H1 (cell line): ENCODE results near the gene GALNT9. TPM values are rescaled to one million over a fixed set of nuclear protein-coding genes. Genes with fewer than 3 reads are reported as not detected.
A peak's percentile ranks its signal among the peaks of the same experiment; 100 is the strongest.

Experiments used
- CTCF ChIA-PET: fragments of 300-600 bp; sonication (Branson Sonifier 250); formaldehyde crosslinking; loops from one replicate; lab custom pipeline; 2021; ENCODE audit not compliant: partially characterized antibody; lab: Charles Lee
- POLR2A ChIA-PET: fragments of 300-600 bp; sonication (Branson Sonifier 250); formaldehyde crosslinking; loops from one replicate; lab custom pipeline; 2021; ENCODE audit warnings: inconsistent platforms; ENCODE audit not compliant: partially characterized antibody; lab: Charles Lee
- DNase-seq, 2 experiments: peaks; one replicate each; pipeline versions ENCODE4 v3.0.0 to v3.0.0-alpha.2; 2010 to 2022; ENCODE audit warnings: low spot score in 2 of 2, low read depth in 1 of 2, mixed read lengths in 1 of 2
- FAIRE-seq: peaks from 2 replicates; lab custom pipeline; 2011; peaks lifted over from hg19 to GRCh38; lab: Jason Lieb, UNC
- H2AFZ ChIP-seq: 2 replicates; pipeline ENCODE4 v1.8.1; 2012; ENCODE audit warnings: low read length, inconsistent platforms
- H2AK5ac ChIP-seq: 2 replicates; pipeline ENCODE4 v1.6.1; 2013; ENCODE audit warnings: low read depth, low read length
- H2BK120ac ChIP-seq: replicated peaks from 2 replicates; pipeline ENCODE3; 2013; ENCODE audit warnings: low read depth, low read length, inconsistent platforms
- H2BK12ac ChIP-seq: 2 replicates; pipeline ENCODE4 v1.6.1; 2013; ENCODE audit warnings: low read depth, low read length
- H2BK15ac ChIP-seq: 2 replicates; pipeline ENCODE4 v1.6.1; 2013; ENCODE audit warnings: low read length
- H2BK20ac ChIP-seq: 2 replicates; pipeline ENCODE4 v1.6.1; 2013; ENCODE audit warnings: low read length
- H2BK5ac ChIP-seq: 2 replicates; pipeline ENCODE4 v1.6.1; 2013; ENCODE audit warnings: low read depth, low read length
- H3K14ac ChIP-seq: 2 replicates; pipeline ENCODE4 v1.6.1; 2013; ENCODE audit warnings: inconsistent platforms; ENCODE audit not compliant: insufficient read length
- H3K18ac ChIP-seq: 2 replicates; pipeline ENCODE4 v1.6.1; 2013; ENCODE audit warnings: low read length; ENCODE audit errors: extremely low read depth
- H3K23ac ChIP-seq: 2 replicates; pipeline ENCODE4 v1.6.1; 2013; ENCODE audit warnings: inconsistent platforms; ENCODE audit not compliant: insufficient read length
- H3K23me2 ChIP-seq: 2 replicates; pipeline ENCODE4 v1.6.1; 2013; ENCODE audit warnings: low read depth, low read length
- H3K27ac ChIP-seq: 2 replicates; pipeline ENCODE4 v1.6.1; 2011; ENCODE audit warnings: low read depth, low read length, inconsistent platforms
- H3K27me3 ChIP-seq, 4 experiments: replicated peaks in 1 of 4; 1 replicate in 1 of 4; 2 replicates in 3 of 4; pipeline versions ENCODE4 v1.6.1 to v1.8.1; 2011 to 2013; ENCODE audit warnings: low read length in 3 of 4, mild to moderate bottlenecking in 3 of 4, inconsistent platforms in 2 of 4, mixed read lengths in 2 of 4, moderate library complexity in 1 of 4; ENCODE audit not compliant: control insufficient read depth in 3 of 4, insufficient read depth in 3 of 4; ENCODE audit errors: extremely low read depth in 1 of 4
- H3K36me3 ChIP-seq, 4 experiments: 2 replicates each; pipeline versions ENCODE4 v1.6.1 to v1.8.1; 2011 to 2013; ENCODE audit warnings: mild to moderate bottlenecking in 4 of 4, low read length in 3 of 4, moderate library complexity in 2 of 4, control low read depth in 1 of 4, inconsistent platforms in 1 of 4; ENCODE audit not compliant: insufficient read depth in 4 of 4, control insufficient read depth in 2 of 4
- H3K4ac ChIP-seq: replicated peaks from 2 replicates; pipeline ENCODE3; 2013; ENCODE audit warnings: low read length, low read depth, mixed read lengths, inconsistent platforms; ENCODE audit not compliant: insufficient read length
- H3K4me1 ChIP-seq, 4 experiments: replicated peaks in 1 of 4; 1 replicate in 1 of 4; 2 replicates in 3 of 4; pipeline versions ENCODE4 v1.6.1 to v1.8.1; 2011 to 2013; ENCODE audit warnings: low read length in 3 of 4, inconsistent platforms in 2 of 4, mixed read lengths in 1 of 4; ENCODE audit not compliant: insufficient read depth in 4 of 4, control insufficient read depth in 3 of 4
- H3K4me2 ChIP-seq, 2 experiments: 2 replicates each; pipeline versions ENCODE4 v1.6.1 to v1.8.1; 2011 to 2013; ENCODE audit warnings: low read depth in 2 of 2, low read length in 2 of 2, control low read depth in 1 of 2, inconsistent platforms in 1 of 2, mild to moderate bottlenecking in 1 of 2; ENCODE audit not compliant: insufficient read depth in 1 of 2
- H3K4me3 ChIP-seq, 4 experiments: fragments of 200-600, 300-600 bp in 1 of 4; sonication (generic), shearing (Covaris generic), sonication (Bioruptor Twin) in 1 of 4; 2 replicates each; pipeline versions ENCODE4 v1.5.1 to v1.8.1; 2011 to 2016; ENCODE audit warnings: low read length in 4 of 4, low read depth in 3 of 4, control low read depth in 2 of 4, inconsistent platforms in 2 of 4, mild to moderate bottlenecking in 2 of 4, mixed read lengths in 1 of 4, moderate library complexity in 1 of 4; ENCODE audit not compliant: insufficient read depth in 2 of 4; ENCODE audit errors: extremely low read depth in 1 of 4
- H3K56ac ChIP-seq: replicated peaks from 2 replicates; pipeline ENCODE3; 2013; ENCODE audit warnings: low read depth, mild to moderate bottlenecking, mixed read lengths, low read length, inconsistent platforms; ENCODE audit not compliant: insufficient read length
- H3K79me1 ChIP-seq: 2 replicates; pipeline ENCODE4 v1.6.1; 2013; ENCODE audit warnings: low read depth, low read length, control low read depth
- H3K79me2 ChIP-seq, 2 experiments: 2 replicates each; pipeline versions ENCODE4 v1.6.1 to v1.8.1; 2012 to 2013; ENCODE audit warnings: low read length in 2 of 2, mild to moderate bottlenecking in 2 of 2, inconsistent platforms in 1 of 2; ENCODE audit not compliant: insufficient read depth in 2 of 2, control insufficient read depth in 1 of 2
- H3K9ac ChIP-seq, 4 experiments: replicated peaks in 1 of 4; 1 replicate in 1 of 4; 2 replicates in 3 of 4; pipeline versions ENCODE4 v1.6.1 to v1.8.1; 2011 to 2013; ENCODE audit warnings: low read depth in 3 of 4, low read length in 3 of 4, control low read depth in 2 of 4, mild to moderate bottlenecking in 2 of 4, moderate library complexity in 2 of 4, inconsistent platforms in 1 of 4; ENCODE audit errors: extremely low read depth in 1 of 4
- H3K9me3 ChIP-seq, 2 experiments: 2 replicates each; pipeline versions ENCODE4 v1.6.1 to v1.8.1; 2012 to 2013; ENCODE audit warnings: mild to moderate bottlenecking in 2 of 2, moderate library complexity in 2 of 2, control low read depth in 1 of 2, inconsistent platforms in 1 of 2, low read depth in 1 of 2, low read length in 1 of 2, mixed read lengths in 1 of 2; ENCODE audit not compliant: insufficient read depth in 2 of 2
- H4K20me1 ChIP-seq, 2 experiments: replicated peaks in 1 of 2; 2 replicates each; pipeline versions ENCODE3 to v1.8.1; 2011 to 2013; ENCODE audit warnings: inconsistent platforms in 2 of 2, low read length in 2 of 2, mild to moderate bottlenecking in 1 of 2; ENCODE audit not compliant: insufficient read depth in 2 of 2, control insufficient read depth in 1 of 2
- H4K5ac ChIP-seq: 2 replicates; pipeline ENCODE4 v1.6.1; 2013; ENCODE audit warnings: low read length, low read depth, mixed read lengths, inconsistent platforms; ENCODE audit not compliant: insufficient read length
- H4K8ac ChIP-seq: 2 replicates; pipeline ENCODE4 v1.8.0; 2013; ENCODE audit warnings: mild to moderate bottlenecking, moderate library complexity, low read length, inconsistent platforms; ENCODE audit not compliant: insufficient read depth; ENCODE audit errors: extremely low read depth
- H4K91ac ChIP-seq: replicated peaks from 2 replicates; pipeline ENCODE3; 2013; ENCODE audit warnings: low read length, mixed read lengths, inconsistent platforms; ENCODE audit not compliant: insufficient read length
- CBX8 ChIP-seq: fragments of 300-800, 300-1000 bp; sonication (generic); IDR thresholded peaks from 2 replicates; pipeline ENCODE4 v1.7.1; 2016; ENCODE audit warnings: low read depth, low read length, borderline replicate concordance
- CREB1 ChIP-seq: IDR thresholded peaks from 2 replicates; pipeline ENCODE4 v1.6.1; 2012; ENCODE audit warnings: inconsistent platforms
- FOSL1 ChIP-seq: IDR thresholded peaks from 2 replicates; pipeline ENCODE4 v1.6.1; 2011; ENCODE audit warnings: mild to moderate bottlenecking, low read depth, low read length, moderate library complexity; ENCODE audit not compliant: insufficient read depth
- GTF2F1 ChIP-seq: IDR thresholded peaks from 2 replicates; pipeline ENCODE4 v1.6.1; 2012; ENCODE audit warnings: low read depth, low read length, improper control_type of control experiment, borderline replicate concordance
- HDAC2 ChIP-seq, 2 experiments: fragments of 300-600 bp in 1 of 2; sonication (generic) in 1 of 2; IDR thresholded peaks; 2 replicates each; pipeline ENCODE4 v1.6.1; 2011 to 2012; ENCODE audit warnings: low read depth in 2 of 2, low read length in 2 of 2, mild to moderate bottlenecking in 2 of 2, moderate library complexity in 2 of 2, borderline replicate concordance in 1 of 2, inconsistent platforms in 1 of 2
- MAX ChIP-seq: IDR thresholded peaks from 2 replicates; pipeline ENCODE4 v1.6.1; 2012; ENCODE audit warnings: inconsistent platforms
- NRF1 ChIP-seq: IDR thresholded peaks from 2 replicates; pipeline ENCODE4 v1.6.1; 2011; ENCODE audit warnings: mild to moderate bottlenecking, low read depth, low read length, improper control_type of control experiment
- RBBP5 ChIP-seq: IDR thresholded peaks from 2 replicates; pipeline ENCODE4 v1.7.1; 2012; ENCODE audit warnings: low read depth, mild to moderate bottlenecking, inconsistent platforms, low read length, moderate library complexity, borderline replicate concordance
- SIX5 ChIP-seq: IDR thresholded peaks from 2 replicates; pipeline ENCODE4 v1.6.1; 2011; ENCODE audit warnings: mild to moderate bottlenecking, low read depth, low read length
- SRF ChIP-seq: IDR thresholded peaks from 2 replicates; pipeline ENCODE4 v1.6.1; 2011; ENCODE audit warnings: mild to moderate bottlenecking, low read depth, low read length, moderate library complexity
- WGBS, 2 experiments: shearing (Covaris generic) in 1 of 2; methylation state at CpG; one replicate each; pipeline versions ENCODE4 v1.1.6 to v1.1.7; 2013 to 2015; ENCODE audit warnings: low lambda C conversion rate in 2 of 2, mixed read lengths in 2 of 2, inconsistent platforms in 1 of 2, low coverage in 1 of 2, missing lambda C conversion rate in 1 of 2; ENCODE audit not compliant: insufficient replicate concordance in 2 of 2, insufficient coverage in 1 of 2, insufficient read length in 1 of 2; ENCODE audit errors: extremely low coverage in 1 of 2, missing lambda C conversion rate in 1 of 2; 5-methylcytosine and 5-hydroxymethylcytosine counted together
- polyA plus RNA-seq, 7 experiments: library from polyadenylated mRNA; depleted of rRNA in 3 of 7; stranded (reverse) in 5 of 7; unstranded in 2 of 7; fragments of >200 nt in 5 of 7; fragments of 200-250 nt in 2 of 7; gene quantifications; 1 replicate in 5 of 7; 2 replicates in 1 of 7; 4 replicates in 1 of 7; pipeline versions ENCODE4 v1.2.1 to v1.2.3, GENCODE V29; 2011 to 2013; ENCODE audit warnings: missing spikeins in 2 of 7, mixed read lengths in 2 of 7
- total RNA-seq: library from RNA; stranded (reverse); fragmentation: NEBNext Ultra II Directional; extraction: Animal tissue kit (Norgen Biotek cat#: 25700); gene quantifications from 2 replicates; pipeline ENCODE4 v1.2.1, GENCODE V29; 2021

GALNT9 gene
- total and polyA plus RNA-seq, 2 of the 8 experiments (the other 6 are each of a cell fraction or from before 2014, with no cell fraction given): 2.0 to 3.6 TPM

DNA sequence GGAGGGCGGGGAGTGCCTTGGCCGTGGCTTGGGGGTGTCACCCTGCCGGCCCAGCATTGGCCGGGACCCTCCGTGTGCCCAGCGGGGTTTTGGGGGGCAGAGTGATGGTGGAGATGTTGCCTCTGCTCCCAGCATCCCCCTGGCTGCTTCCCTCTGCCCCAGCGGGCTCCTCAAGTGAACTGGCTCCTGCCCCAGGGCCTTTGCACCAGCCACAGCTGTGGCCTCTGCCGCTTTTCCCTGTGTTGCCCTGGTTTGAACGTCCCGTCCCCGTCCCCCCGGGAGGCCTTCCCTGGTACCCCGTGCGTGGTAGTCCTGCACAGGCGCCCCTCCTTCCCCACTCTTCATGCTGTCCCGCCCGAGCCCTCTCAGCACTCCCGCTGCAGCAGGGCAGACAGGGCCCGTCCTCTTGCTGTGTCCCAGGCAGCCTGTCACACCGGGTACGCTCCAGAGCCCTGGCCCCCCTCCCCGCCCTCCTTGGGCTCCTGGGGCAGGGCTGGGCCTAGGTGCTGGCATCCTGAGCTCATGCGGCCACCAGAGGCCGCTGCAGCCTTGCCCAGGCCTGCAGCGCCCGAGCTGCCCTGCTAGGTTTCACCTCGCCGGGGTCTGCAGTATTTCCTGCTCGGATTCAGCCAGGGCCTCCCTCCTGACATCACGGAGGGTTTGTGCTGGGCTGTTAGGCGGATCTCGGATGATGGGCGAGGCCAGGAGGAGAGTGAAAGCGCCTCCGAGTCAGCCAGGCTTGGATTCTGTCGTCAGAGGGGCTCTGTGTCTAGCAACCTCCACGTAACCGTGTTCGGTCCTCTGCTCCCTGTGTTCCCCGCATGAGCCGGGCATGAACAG lies 175.7 kb downstream of the GALNT9 start:
- FAIRE-seq: no peak
- no peak overlapping the region for H2BK20ac ChIP-seq
- H2AFZ ChIP-seq: no peak overlapping the region
- TF ChIP-seq CBX8: no peak
- no peak for TF ChIP-seq SIX5
- no peak for TF ChIP-seq FOSL1
- TF ChIP-seq RBBP5: no peak
- peak; percentile 42; the same call in 1 of the 2 replicates for TF ChIP-seq MAX
- no peak for TF ChIP-seq GTF2F1
- no peak for TF ChIP-seq SRF
- TF ChIP-seq NRF1: no peak
- peak; percentile 48; the same call in 1 of the 2 replicates for TF ChIP-seq CREB1
- TF ChIP-seq HDAC2 (IDR thresholded peaks at IDR 0.05; ENCODE audit: borderline replicate concordance in 1 of 2, low read depth in 2 of 2, low read length in 2 of 2): no peak

More for the DNA sequence above, 175.7 kb downstream of the GALNT9 start:
- H2BK5ac ChIP-seq: no peak overlapping the region
- H3K4me3 ChIP-seq: no peak overlapping the region
- no peak overlapping the region for H2AK5ac ChIP-seq
- H3K27me3 ChIP-seq: no peaks in the 10 kb centered on the region; a peak in 2 of 7 replicates
- H3K9ac ChIP-seq: no peak overlapping the region
- H4K5ac ChIP-seq: no peak overlapping the region
- peaks cover 10% of the 10 kb centered on the region; the same call in 1 of the 2 replicates for H3K79me1 ChIP-seq
- peaks cover 0 to 3% of the 10 kb centered on the region in 2 experiments; a peak in 1 of 4 replicates for H3K79me2 ChIP-seq
- no peak overlapping the region for H3K14ac ChIP-seq
- no peak overlapping the region for H3K23ac ChIP-seq
- H3K23me2 ChIP-seq: peaks cover 31% of the 10 kb centered on the region
- H3K36me3 ChIP-seq: peaks cover 8 to 37% (median 24%) of the 10 kb centered on the region in 4 experiments; a peak in 7 of 8 replicates
- H3K9me3 ChIP-seq: peaks cover 3 to 20% of the 10 kb centered on the region in 2 experiments; a peak in 3 of 4 replicates
- no peak overlapping the region for H2BK120ac ChIP-seq
- H3K4ac ChIP-seq: no peak overlapping the region
- CTCF ChIA-PET: interaction anchor here (0.6 to 1.4 kb wide), 19 partner anchors 9 to 407 kb away, joined by 3 to 10 read pairs (median 4); no protein-coding TSS in a partner anchor
- DNase-seq: peak; percentile 77 to 85
- peaks cover 0 to 3% (median 1%) of the 10 kb centered on the region in 4 experiments; a peak in 4 of 7 replicates for H3K4me1 ChIP-seq
- 0 out of 4 replicates have a peak overlapping the region, but pooled peaks of 1 of the 2 experiments have one; percentile 17 for H3K4me2 ChIP-seq
- H2BK12ac ChIP-seq: no peak overlapping the region; the same call in 1 of the 2 replicates
- H3K18ac ChIP-seq: no peak overlapping the region
- H4K20me1 ChIP-seq: peaks cover 0 to 31% of the 10 kb centered on the region in 2 experiments
- 54% methylated on average over 37 of the region's 41 CpGs; no CpG with 5 or more reads in 1 of the 2 experiments for WGBS, 2 experiments
- POLR2A ChIA-PET: interaction anchor here (0.9 kb wide), 3 partner anchors 9 to 175 kb away, joined by 3 to 6 read pairs (median 3); partner anchors contain the start of genes DDX51 and NOC4L
- H4K91ac ChIP-seq: no peak overlapping the region
- peak overlapping the region; percentile 82 for H4K8ac ChIP-seq
- no peak overlapping the region for H3K27ac ChIP-seq
- H2BK15ac ChIP-seq: no peak overlapping the region
- peak overlapping the region; percentile 46 for H3K56ac ChIP-seq
